Cardiac muscle cell (in vitro differentiated cells and primary cell): ENCODE results near the gene TRIOBP. TPM values are rescaled to one million over a fixed set of nuclear protein-coding genes. Genes with fewer than 3 reads are reported as not detected.

Experiments used
- polyA plus RNA-seq: library from polyadenylated mRNA; unstranded; fragments of >200 nt; fragmentation: Nextera tagmentation; extraction: Ambion mirVana; gene quantifications from 2 replicates; pipeline ENCODE4 v1.2.1, GENCODE V29; 2016
- total RNA-seq: library from RNA; depleted of rRNA; stranded (reverse); fragments of >200 nt; gene quantifications from 2 replicates; pipeline ENCODE4 v1.2.3, GENCODE V29; 2016

TRIOBP gene
- total and polyA plus RNA-seq, 2 experiments from 2014 or later = 150 to 202 TPM

Other genes with a start within 250 kb of the TRIOBP start
- gene MFNG, start 210.7 kb upstream of the TRIOBP start, total RNA-seq = 1.2 and 2.6 TPM in 2 replicates
- gene MFNG, start 210.7 kb upstream of the TRIOBP start, polyA plus RNA-seq = 6.4 and 9.2 TPM in 2 replicates
- gene CARD10, start 177.6 kb upstream of the TRIOBP start, total RNA-seq = 3.3 and 4.5 TPM in 2 replicates
- 2.1 and 3.9 TPM in 2 replicates for gene CARD10, start 177.6 kb upstream of the TRIOBP start, polyA plus RNA-seq
- 8.9 and 12.7 TPM in 2 replicates for gene CDC42EP1, start 136.6 kb upstream of the TRIOBP start, total RNA-seq
- gene CDC42EP1, start 136.6 kb upstream of the TRIOBP start, polyA plus RNA-seq = 10.9 and 21.6 TPM in 2 replicates
- not detected in 2 replicates for gene LGALS2, start 117.0 kb upstream of the TRIOBP start, total RNA-seq
- not detected in 2 replicates for gene LGALS2, start 117.0 kb upstream of the TRIOBP start, polyA plus RNA-seq
- gene GGA1, start 88.2 kb upstream of the TRIOBP start, total RNA-seq = 91.9 and 114 TPM in 2 replicates
- gene GGA1, start 88.2 kb upstream of the TRIOBP start, polyA plus RNA-seq = 81.9 and 82.6 TPM in 2 replicates
- 24.3 and 51.9 TPM in 2 replicates for gene SH3BP1, start 57.4 kb upstream of the TRIOBP start, total RNA-seq
- gene SH3BP1, start 57.4 kb upstream of the TRIOBP start, polyA plus RNA-seq = 15.0 and 20.7 TPM in 2 replicates
- gene PDXP, start 38.3 kb upstream of the TRIOBP start, total RNA-seq = 48.5 and 62.5 TPM in 2 replicates
- 88.0 and 117 TPM in 2 replicates for gene PDXP, start 38.3 kb upstream of the TRIOBP start, polyA plus RNA-seq
- 6.6 and 24.5 TPM in 2 replicates for gene LGALS1, start 21.4 kb upstream of the TRIOBP start, total RNA-seq
- gene LGALS1, start 21.4 kb upstream of the TRIOBP start, polyA plus RNA-seq = 8.1 and 37.3 TPM in 2 replicates
- 36.0 and 38.3 TPM in 2 replicates for gene NOL12, start 10.7 kb upstream of the TRIOBP start, total RNA-seq
- gene NOL12, start 10.7 kb upstream of the TRIOBP start, polyA plus RNA-seq = 21.9 and 34.2 TPM in 2 replicates
- gene GCAT, start 110.9 kb downstream of the TRIOBP start, total RNA-seq = 74.2 and 95.0 TPM in 2 replicates
- gene GCAT, start 110.9 kb downstream of the TRIOBP start, polyA plus RNA-seq = 66.4 and 97.6 TPM in 2 replicates
- not detected in 2 replicates for gene GALR3, start 126.3 kb downstream of the TRIOBP start, total RNA-seq
- gene GALR3, start 126.3 kb downstream of the TRIOBP start, polyA plus RNA-seq = 0.95 and 1.0 TPM in 2 replicates
- gene ANKRD54, start 147.3 kb downstream of the TRIOBP start, total RNA-seq = 49.9 and 59.1 TPM in 2 replicates
- gene ANKRD54, start 147.3 kb downstream of the TRIOBP start, polyA plus RNA-seq = 43.8 and 44.2 TPM in 2 replicates
- 407 and 422 TPM in 2 replicates for gene EIF3L, start 152.4 kb downstream of the TRIOBP start, total RNA-seq
- gene EIF3L, start 152.4 kb downstream of the TRIOBP start, polyA plus RNA-seq = 213 and 387 TPM in 2 replicates
- 27.4 and 34.9 TPM in 2 replicates for gene MICALL1, start 209.2 kb downstream of the TRIOBP start, total RNA-seq
- gene MICALL1, start 209.2 kb downstream of the TRIOBP start, polyA plus RNA-seq = 10.2 and 13.6 TPM in 2 replicates